Kidney capillary endothelial cell (primary cell): ENCODE measurements around the gene THSD7B.

Experiments
- DNase-seq: peaks from one replicate; pipeline ENCODE4 v3.0.0-alpha.2; 2018; ENCODE audit warnings: low spot score

The THSD7B gene

GRCh38 chr2:137706786-137707613 lies 941.7 kb downstream of the THSD7B start:
- no peak for DNase-seq

- no peak for DNase-seq
These were observed 943.0 kb downstream of the THSD7B start for GRCh38 chr2:137708311-137708710.

GRCh38 chr2:137715731-137716191 lies 950.4 kb downstream of the THSD7B start:
- no peak for DNase-seq

- DNase-seq: no peak
These were observed 953.4 kb downstream of the THSD7B start for GRCh38 chr2:137718786-137719185.

GRCh38 chr2:137721733-137722132 lies 956.4 kb downstream of the THSD7B start:
- no peak for DNase-seq

GRCh38 chr2:137724912-137725311 lies 959.6 kb downstream of the THSD7B start:
- no peak for DNase-seq
